NCI-H2196 (cell line): ENCODE measurements around the gene SPTBN2.

Experiments used
- DNase-seq: peaks from one replicate; lab custom pipeline; 2025; ENCODE audit not compliant: unreplicated experiment; lab: John Stamatoyannopoulos, UW

SPTBN2 gene

GRCh38 chr11:66686100-66686785 is 42.8 kb downstream of the SPTBN2 start:
- no peak for DNase-seq

GRCh38 chr11:66685276-66686099 is 43.5 kb downstream of the SPTBN2 start:
- DNase-seq: no peak

- DNase-seq: no peak
Measured at GRCh38 chr11:66684635-66685034, 44.4 kb downstream of the SPTBN2 start.

- no peak for DNase-seq
Measured at GRCh38 chr11:66683877-66684276, 45.1 kb downstream of the SPTBN2 start.

- DNase-seq: no peak
Measured at GRCh38 chr11:66680966-66681645, 47.9 kb downstream of the SPTBN2 start.

- peak; percentile 96 for DNase-seq
Measured at GRCh38 chr11:66677599-66678375, 51.2 kb downstream of the SPTBN2 start, which contains the start of gene RBM4B. TSS of gene RBM4B (minus strand) at chr11:66677887. CDS start at chr11:66677079, 808 bp downstream.

GRCh38 chr11:66676931-66677598 is 52.0 kb downstream of the SPTBN2 start:
- DNase-seq: no peak

- no peak for DNase-seq
Measured at GRCh38 chr11:66676282-66676919, 52.6 kb downstream of the SPTBN2 start.

GRCh38 chr11:66674964-66675602 is 53.9 kb downstream of the SPTBN2 start:
- DNase-seq: no peak

- no peak for DNase-seq
Measured at GRCh38 chr11:66670816-66671215, 58.2 kb downstream of the SPTBN2 start.

GRCh38 chr11:66665369-66665768 is 63.6 kb downstream of the SPTBN2 start:
- DNase-seq: no peak

- DNase-seq: no peak
Measured at GRCh38 chr11:66663741-66664296, 65.2 kb downstream of the SPTBN2 start.

GRCh38 chr11:66659763-66660162 is 69.3 kb downstream of the SPTBN2 start:
- no peak for DNase-seq

GRCh38 chr11:66653123-66653522 is 75.9 kb downstream of the SPTBN2 start:
- DNase-seq: no peak

- DNase-seq: no peak
Measured at GRCh38 chr11:66652651-66653050, 76.4 kb downstream of the SPTBN2 start.

GRCh38 chr11:66651016-66651415 is 78.0 kb downstream of the SPTBN2 start:
- no peak for DNase-seq

GRCh38 chr11:66649903-66650302 is 79.1 kb downstream of the SPTBN2 start:
- no peak for DNase-seq

- DNase-seq: no peak
Measured at GRCh38 chr11:66646828-66647227, 82.2 kb downstream of the SPTBN2 start.
